Measurements from ENCODE around the gene OPN4.

Gene OPN4

DNA sequence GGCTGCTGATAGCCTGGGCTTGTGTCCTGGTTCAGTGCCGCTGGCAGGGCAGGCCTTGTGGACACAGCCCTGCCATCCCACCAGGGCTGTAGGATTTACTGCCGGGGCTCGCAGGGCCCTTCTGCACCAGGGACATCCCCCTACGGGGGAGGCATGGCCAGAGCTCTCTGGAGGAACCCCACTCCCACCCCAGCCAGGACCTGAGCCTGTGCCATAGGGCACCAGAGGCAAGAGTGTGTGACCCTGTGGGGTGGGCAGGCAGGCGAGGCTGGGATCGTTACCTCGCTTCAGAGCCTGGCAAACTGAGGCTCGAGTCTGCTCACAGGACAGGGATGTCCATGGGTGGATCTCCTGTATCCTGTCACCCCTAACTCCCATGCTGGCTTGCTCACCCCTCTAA lies 16.5 kb downstream of the OPN4 start:
- Histone ChIP-seq H3K4me1 (ENCODE audit: low read length) (no peaks in the 10 kb centered on the region), H4K20me1 (ENCODE audit: insufficient read depth, low read length) (no peaks in the 10 kb centered on the region), H3K36me3 (replicated peaks; ENCODE audit: insufficient read depth, low read length) (no peaks in the 10 kb centered on the region), H3K27ac (ENCODE audit: low read length) (no peak overlapping the region), H3K9ac (ENCODE audit: low read length) (no peak overlapping the region), H3K4me3 (ENCODE audit: low read length) (no peak overlapping the region), H3K27me3 (replicated peaks; ENCODE audit: insufficient read depth, low read length) (no peaks in the 10 kb centered on the region), H3K4me2 (ENCODE audit: low read depth, low read length) (no peak overlapping the region), H3F3A (ENCODE audit: insufficient read depth, low read length) (no peaks in the 10 kb centered on the region), H3K79me2 (ENCODE audit: low read length) (no peaks in the 10 kb centered on the region), H2AFZ (ENCODE audit: low read length) (no peak overlapping the region), H3K9me3 (replicated peaks; ENCODE audit: insufficient read depth, low read length) (no peaks in the 10 kb centered on the region), H3K9me2 (replicated peaks; ENCODE audit: insufficient read depth, low read length) (no peaks in the 10 kb centered on the region)
- TF ChIP-seq EZH2phosphoT487 (IDR thresholded peaks at IDR 0.05; ENCODE audit: low read length) (no peak), EZH2 (optimal IDR thresholded peaks at IDR 0.05; ENCODE audit: low read depth, low read length) (no peak)
- TF ChIP-seq, protein P1, sequence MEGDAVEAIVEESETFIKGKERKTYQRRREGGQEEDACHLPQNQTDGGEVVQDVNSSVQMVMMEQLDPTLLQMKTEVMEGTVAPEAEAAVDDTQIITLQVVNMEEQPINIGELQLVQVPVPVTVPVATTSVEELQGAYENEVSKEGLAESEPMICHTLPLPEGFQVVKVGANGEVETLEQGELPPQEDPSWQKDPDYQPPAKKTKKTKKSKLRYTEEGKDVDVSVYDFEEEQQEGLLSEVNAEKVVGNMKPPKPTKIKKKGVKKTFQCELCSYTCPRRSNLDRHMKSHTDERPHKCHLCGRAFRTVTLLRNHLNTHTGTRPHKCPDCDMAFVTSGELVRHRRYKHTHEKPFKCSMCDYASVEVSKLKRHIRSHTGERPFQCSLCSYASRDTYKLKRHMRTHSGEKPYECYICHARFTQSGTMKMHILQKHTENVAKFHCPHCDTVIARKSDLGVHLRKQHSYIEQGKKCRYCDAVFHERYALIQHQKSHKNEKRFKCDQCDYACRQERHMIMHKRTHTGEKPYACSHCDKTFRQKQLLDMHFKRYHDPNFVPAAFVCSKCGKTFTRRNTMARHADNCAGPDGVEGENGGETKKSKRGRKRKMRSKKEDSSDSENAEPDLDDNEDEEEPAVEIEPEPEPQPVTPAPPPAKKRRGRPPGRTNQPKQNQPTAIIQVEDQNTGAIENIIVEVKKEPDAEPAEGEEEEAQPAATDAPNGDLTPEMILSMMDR (IDR thresholded peaks at IDR 0.05; ENCODE audit: low read length), result no peak
- no peak for DNase-seq

DNA sequence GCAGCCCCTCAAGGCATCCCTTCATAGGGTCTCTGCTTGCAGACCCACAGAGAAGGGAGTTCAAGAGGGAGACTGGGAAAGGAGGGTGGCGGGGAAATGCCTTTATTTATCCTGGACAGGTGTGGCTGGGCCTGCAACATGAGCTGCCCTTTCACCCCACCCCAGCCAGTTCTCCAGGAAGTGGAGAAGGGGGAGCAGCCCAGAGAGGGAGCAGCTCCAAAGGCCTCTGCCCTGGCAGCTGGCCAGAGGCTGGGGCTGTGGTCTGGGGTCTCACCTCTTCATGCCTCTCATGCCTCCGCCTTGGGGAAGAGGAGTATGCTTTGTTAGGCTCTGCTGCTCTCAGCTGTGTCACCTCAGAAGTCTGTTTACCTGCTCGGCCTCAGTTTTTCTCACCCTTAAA lies 17.1 kb downstream of the OPN4 start:
- Histone ChIP-seq H3K36me3 (replicated peaks; ENCODE audit: insufficient read depth, low read length) (no peaks in the 10 kb centered on the region), H3K27me3 (replicated peaks; ENCODE audit: insufficient read depth, low read length) (no peaks in the 10 kb centered on the region), H3F3A (ENCODE audit: insufficient read depth, low read length) (no peaks in the 10 kb centered on the region), H3K4me1 (ENCODE audit: low read length) (no peaks in the 10 kb centered on the region), H2AFZ (ENCODE audit: low read length) (no peak overlapping the region), H3K9me3 (replicated peaks; ENCODE audit: insufficient read depth, low read length) (no peaks in the 10 kb centered on the region), H3K9ac (ENCODE audit: low read length) (no peak overlapping the region), H4K20me1 (ENCODE audit: insufficient read depth, low read length) (no peaks in the 10 kb centered on the region), H3K4me2 (ENCODE audit: low read depth, low read length) (no peak overlapping the region), H3K27ac (ENCODE audit: low read length) (no peak overlapping the region), H3K79me2 (ENCODE audit: low read length) (no peaks in the 10 kb centered on the region), H3K9me2 (replicated peaks; ENCODE audit: insufficient read depth, low read length) (no peaks in the 10 kb centered on the region), H3K4me3 (ENCODE audit: low read length) (no peak overlapping the region)
- TF ChIP-seq EZH2 (optimal IDR thresholded peaks at IDR 0.05; ENCODE audit: low read depth, low read length) (no peak), EZH2phosphoT487 (IDR thresholded peaks at IDR 0.05; ENCODE audit: low read length) (no peak)
- TF ChIP-seq, protein P1 (IDR thresholded peaks at IDR 0.05; ENCODE audit: low read length), result no peak
- no peak for DNase-seq

DNA sequence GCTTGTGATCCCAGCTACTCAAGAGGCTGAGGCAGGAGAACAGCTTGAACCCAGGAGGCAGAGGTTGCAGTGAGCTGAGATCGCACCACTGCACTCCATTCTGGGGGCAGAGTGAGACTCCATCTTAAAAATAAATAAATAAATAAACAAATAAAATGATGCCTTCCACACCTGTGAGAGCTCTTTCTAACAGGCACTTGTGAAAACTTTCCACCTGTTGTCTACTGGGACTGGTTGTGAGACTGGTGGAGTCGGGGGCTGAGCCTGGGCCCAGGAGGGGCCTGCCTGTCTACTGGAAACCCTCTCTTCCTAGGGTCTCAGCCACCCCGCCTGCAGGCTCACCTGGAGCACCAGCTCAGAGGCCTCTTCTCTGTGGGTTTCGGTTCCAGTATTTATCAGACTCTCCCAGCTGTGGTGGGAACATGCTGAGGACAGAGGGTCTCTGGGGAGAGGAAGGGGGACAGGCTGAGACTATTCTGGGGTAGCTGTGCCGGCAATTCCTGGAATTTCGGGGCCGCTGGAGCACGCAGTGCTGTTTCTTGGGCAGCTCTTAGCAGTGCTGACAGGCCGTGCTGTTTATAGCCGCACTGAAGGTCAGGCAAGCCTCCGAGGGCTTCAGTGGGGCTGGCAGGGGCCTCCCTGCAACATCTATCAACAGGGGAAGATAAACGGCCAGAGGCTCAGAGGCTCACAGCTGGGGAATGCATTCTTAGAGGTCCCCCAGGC lies 17.8 kb downstream of the OPN4 start:
- TF ChIP-seq, protein P1 (IDR thresholded peaks at IDR 0.05; ENCODE audit: low read length), result no peak
- TF ChIP-seq EZH2 (optimal IDR thresholded peaks at IDR 0.05; ENCODE audit: low read depth, low read length) (no peak), EZH2phosphoT487 (IDR thresholded peaks at IDR 0.05; ENCODE audit: low read length) (no peak)
- no peaks in the 10 kb centered on the region for H3F3A ChIP-seq (ENCODE audit: insufficient read depth, low read length)

More for the DNA sequence above, 17.8 kb downstream of the OPN4 start:
- H3K36me3 ChIP-seq (replicated peaks; ENCODE audit: insufficient read depth, low read length), result no peaks in the 10 kb centered on the region
- H3K27ac ChIP-seq (ENCODE audit: low read length), result no peak overlapping the region
- no peaks in the 10 kb centered on the region for H3K9me2 ChIP-seq (replicated peaks; ENCODE audit: insufficient read depth, low read length)
- no peak overlapping the region for H3K4me3 ChIP-seq (ENCODE audit: low read length)
- no peaks in the 10 kb centered on the region for H3K79me2 ChIP-seq (ENCODE audit: low read length)
- no peaks in the 10 kb centered on the region for H4K20me1 ChIP-seq (ENCODE audit: insufficient read depth, low read length)
- DNase-seq, result no peak
- H3K4me2 ChIP-seq (ENCODE audit: low read depth, low read length), result no peak overlapping the region
- no peaks in the 10 kb centered on the region for H3K9me3 ChIP-seq (replicated peaks; ENCODE audit: insufficient read depth, low read length)
- H3K27me3 ChIP-seq (replicated peaks; ENCODE audit: insufficient read depth, low read length), result no peaks in the 10 kb centered on the region
- no peak overlapping the region for H3K9ac ChIP-seq (ENCODE audit: low read length)
- H2AFZ ChIP-seq (ENCODE audit: low read length), result no peak overlapping the region
- H3K4me1 ChIP-seq (ENCODE audit: low read length), result no peaks in the 10 kb centered on the region

All from MM.1S (cell line).